HEK293 (cell line): Measurements from ENCODE around the gene OPN4.

Source experiments
- PBX3 ChIP-seq: sonication (generic); formaldehyde crosslinking; IDR thresholded peaks from 2 replicates; pipeline ENCODE4 v1.8.1; 2022; ENCODE audit warnings: mild to moderate bottlenecking, moderate library complexity, missing genetic modification reagents
- REST ChIP-seq: fragments of 450-650 bp; formaldehyde crosslinking; IDR thresholded peaks from 2 replicates; pipeline ENCODE4 v1.5.1; 2016; ENCODE audit warnings: missing biosample characterization, missing genetic modification characterization
- ZBTB20 ChIP-seq: fragments of 450-650 bp; formaldehyde crosslinking; IDR thresholded peaks from 2 replicates; pipeline ENCODE4 v1.5.1; 2016; ENCODE audit warnings: missing biosample characterization, missing genetic modification characterization
- ZBTB8A ChIP-seq: fragments of 450-650 bp; formaldehyde crosslinking; IDR thresholded peaks from 2 replicates; pipeline ENCODE4 v1.5.1; 2016; ENCODE audit warnings: missing biosample characterization, missing genetic modification characterization
- TF ChIP-seq, protein P1 (sequence below): fragments of 450-650 bp; formaldehyde crosslinking; IDR thresholded peaks from 2 replicates; pipeline ENCODE4 v1.5.1; 2016; ENCODE audit warnings: missing biosample characterization, missing genetic modification characterization

GRCh38 chr10:86681722-86682386 lies 27.5 kb downstream of the OPN4 start:
- TF ChIP-seq ZBTB20: no peak
- TF ChIP-seq, protein P1, sequence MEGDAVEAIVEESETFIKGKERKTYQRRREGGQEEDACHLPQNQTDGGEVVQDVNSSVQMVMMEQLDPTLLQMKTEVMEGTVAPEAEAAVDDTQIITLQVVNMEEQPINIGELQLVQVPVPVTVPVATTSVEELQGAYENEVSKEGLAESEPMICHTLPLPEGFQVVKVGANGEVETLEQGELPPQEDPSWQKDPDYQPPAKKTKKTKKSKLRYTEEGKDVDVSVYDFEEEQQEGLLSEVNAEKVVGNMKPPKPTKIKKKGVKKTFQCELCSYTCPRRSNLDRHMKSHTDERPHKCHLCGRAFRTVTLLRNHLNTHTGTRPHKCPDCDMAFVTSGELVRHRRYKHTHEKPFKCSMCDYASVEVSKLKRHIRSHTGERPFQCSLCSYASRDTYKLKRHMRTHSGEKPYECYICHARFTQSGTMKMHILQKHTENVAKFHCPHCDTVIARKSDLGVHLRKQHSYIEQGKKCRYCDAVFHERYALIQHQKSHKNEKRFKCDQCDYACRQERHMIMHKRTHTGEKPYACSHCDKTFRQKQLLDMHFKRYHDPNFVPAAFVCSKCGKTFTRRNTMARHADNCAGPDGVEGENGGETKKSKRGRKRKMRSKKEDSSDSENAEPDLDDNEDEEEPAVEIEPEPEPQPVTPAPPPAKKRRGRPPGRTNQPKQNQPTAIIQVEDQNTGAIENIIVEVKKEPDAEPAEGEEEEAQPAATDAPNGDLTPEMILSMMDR (tag by site-specific recombination): no peak
- TF ChIP-seq ZBTB8A: no peak
- no peak for TF ChIP-seq REST (tag by site-specific recombination)
- TF ChIP-seq PBX3 (CRISPR knock-in tag): no peak
